ENCODE data around the gene MPP1.
"Not testable (repeated sequence)": the region's sequence is repeated elsewhere in the genome, so short reads cannot be mapped to it uniquely, and the experiment has no call there.

The MPP1 gene

GRCh38 chrX:154804957-154805695 is at the start of gene MPP1:
Gene MPP1 (minus strand): TSS chrX:154805485. CDS start chrX:154805373, 112 bp downstream.
- DNase-seq = peak; percentile 85

DNA sequence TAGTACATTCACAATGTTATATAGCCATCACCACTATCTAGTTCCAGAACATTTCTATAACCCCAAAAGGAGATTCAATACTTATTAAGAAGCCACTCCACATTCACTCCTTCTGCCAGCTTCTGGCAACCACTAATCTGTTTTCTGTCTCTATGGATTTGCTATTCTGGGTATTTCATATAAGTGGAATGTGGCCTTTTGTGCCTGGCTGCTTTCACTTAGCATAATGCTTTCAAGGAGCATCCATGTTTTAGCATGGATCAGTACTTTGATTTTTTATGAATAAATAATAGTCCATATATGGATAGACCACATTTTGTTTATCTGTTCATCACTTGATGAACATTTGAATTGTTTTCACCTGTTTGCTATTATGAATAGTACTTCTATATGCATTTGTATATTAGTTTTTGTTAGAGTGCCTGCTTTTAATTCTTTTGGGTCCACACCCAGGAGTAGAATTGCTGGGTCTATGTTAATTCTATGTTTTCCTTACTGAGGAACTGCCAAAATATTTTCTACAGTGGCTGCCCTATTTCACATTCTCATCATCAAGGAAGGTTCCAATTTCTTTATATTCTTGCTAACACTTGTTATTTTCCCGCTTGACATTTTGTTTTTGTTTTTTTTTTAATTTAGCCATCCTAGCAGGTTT is 45.8 kb upstream of the MPP1 start:
- DNase-seq = no peak

- no peak for DNase-seq
Measured at GRCh38 chrX:154840856-154841255, 35.6 kb upstream of the MPP1 start.

DNA sequence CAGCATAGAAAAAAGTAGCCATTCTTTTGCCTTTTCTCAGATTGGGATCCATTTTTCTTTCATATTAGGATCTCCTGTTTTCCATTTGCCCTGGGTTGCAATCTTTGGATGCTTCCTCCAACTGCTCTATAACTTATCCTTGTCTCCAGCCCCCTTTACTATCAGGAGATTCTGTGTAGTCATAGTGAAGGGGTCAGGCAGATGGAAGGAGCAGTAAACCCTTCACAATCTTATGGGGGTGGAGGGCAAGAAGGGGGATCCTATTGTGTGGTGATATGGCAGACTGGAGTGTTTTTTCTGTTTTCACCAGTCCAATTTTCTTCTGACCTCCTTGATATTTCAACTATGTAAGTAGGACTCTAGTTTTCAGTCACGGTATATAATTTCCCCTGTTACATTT is 30.9 kb upstream of the MPP1 start:
- DNase-seq = no peak

- DNase-seq = no peak
Measured at GRCh38 chrX:154834562-154834961, 29.3 kb upstream of the MPP1 start, which contains the start of gene SMIM9. Gene SMIM9 (minus strand): TSS chrX:154834662. CDS start chrX:154830856, 3,806 bp downstream.

GRCh38 chrX:154833746-154834274 is 28.5 kb upstream of the MPP1 start:
- DNase-seq = no peak

DNA sequence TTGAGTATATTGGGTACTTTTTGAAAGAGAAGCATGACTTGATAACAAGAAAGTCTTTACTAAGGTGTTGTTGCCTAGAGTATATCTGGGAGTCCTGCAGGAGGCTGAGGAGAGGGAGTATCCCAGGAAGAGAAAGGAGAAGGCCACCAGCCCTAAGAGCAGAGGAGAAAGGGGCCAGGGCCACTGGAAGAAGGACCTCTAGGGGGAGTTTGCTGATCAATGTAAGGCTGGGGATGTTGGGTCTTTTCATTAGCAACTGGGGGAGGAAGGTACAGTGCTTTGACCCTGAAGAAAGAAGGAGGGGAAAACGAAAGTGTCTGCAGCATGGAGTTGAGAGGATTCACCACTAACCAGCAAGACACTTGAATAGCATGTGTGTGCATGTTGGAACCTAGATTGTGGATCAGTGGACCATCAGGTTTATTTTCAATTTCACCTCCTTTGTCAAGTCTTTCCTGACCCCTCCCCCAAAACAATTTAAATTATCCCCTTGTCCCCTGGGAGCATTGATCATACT is 24.7 kb upstream of the MPP1 start:
- DNase-seq = no peak

- DNase-seq = no peak
Measured at GRCh38 chrX:154829134-154829533, 23.8 kb upstream of the MPP1 start.

GRCh38 chrX:154828016-154828408 is 22.7 kb upstream of the MPP1 start:
- DNase-seq = no peak

DNA sequence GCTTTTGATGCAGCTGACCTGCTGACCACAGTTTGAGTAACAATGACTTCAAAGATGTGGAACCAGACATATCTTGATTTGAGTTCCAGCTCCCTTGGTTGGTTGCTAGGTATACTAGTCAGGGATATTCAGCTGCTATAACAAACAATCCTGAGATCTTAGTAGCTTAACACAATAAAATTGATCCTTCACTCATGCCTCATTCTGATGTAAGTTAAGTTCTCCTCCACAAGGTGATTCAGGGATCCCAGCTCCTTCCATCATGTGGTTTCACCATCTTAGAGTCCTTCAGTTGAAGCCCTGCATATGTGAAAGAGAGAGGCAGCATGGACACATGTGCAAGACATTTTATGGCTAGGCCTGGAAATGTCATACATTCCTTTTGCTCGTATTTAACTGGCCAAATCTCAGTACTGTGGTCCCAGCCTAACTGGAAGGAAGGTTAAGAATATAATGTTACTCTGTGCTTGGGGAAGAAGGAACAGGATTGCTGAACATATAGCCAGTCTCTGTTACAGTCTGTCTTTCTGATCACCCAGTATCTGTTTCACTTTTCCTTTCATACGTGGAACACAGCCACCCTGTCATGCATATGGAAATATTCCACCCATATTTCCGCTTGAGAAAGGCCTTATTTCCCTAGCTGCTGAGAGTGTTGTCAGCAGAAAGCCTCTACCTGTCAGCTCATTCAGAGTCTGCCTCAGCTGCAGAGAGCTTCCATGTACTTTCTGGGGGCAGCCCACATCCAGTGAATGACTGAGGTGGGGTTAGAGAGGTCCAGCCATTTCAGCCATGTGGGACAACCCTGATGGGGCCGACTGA is 22.1 kb upstream of the MPP1 start:
- DNase-seq = no peak

- DNase-seq = not testable (repeated sequence)
Measured at GRCh38 chrX:154825586-154825985, 20.3 kb upstream of the MPP1 start.

GRCh38 chrX:154824638-154825037 is 19.4 kb upstream of the MPP1 start:
- no peak for DNase-seq

DNA sequence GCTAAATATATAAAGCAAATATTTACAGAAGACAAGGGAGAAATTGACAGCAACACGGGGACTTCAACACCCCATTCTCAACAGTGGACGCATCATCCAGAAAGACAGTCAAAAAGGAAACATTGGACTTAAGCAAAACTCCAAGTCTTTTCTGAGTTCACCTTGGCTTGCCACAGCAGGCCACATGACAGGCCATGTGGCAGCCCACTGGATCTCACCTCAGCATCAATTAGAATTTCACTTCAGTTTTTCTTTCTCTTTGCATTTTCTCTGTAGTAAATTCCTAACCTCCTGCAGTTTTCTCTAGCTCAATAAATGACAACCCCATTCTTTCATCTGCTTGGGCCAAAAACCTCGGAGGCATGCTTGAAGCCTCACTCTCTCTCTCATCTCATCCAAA is 16.7 kb upstream of the MPP1 start:
- DNase-seq = no peak

DNA sequence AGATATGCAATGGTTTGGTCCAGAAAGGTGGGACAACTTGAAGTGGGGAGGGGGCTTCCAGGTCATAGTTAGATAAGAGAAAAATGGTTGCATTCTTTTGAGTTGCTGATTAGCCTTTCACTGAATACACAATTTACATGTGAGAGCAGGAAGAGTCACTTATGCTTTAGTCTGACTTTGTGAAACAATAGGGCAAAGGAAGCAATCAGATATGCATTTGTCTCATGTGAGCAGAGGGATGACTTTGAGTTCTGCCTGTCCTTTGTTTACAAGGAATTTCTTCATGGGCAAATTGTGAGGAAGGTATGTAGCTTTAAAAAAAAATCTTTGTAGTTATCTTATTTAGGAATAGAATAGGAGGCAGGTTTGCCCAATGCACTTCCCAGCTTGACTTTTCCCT is 16.2 kb upstream of the MPP1 start:
- DNase-seq = no peak

- no peak for DNase-seq
Measured at GRCh38 chrX:154819771-154820341, 14.6 kb upstream of the MPP1 start.

DNA sequence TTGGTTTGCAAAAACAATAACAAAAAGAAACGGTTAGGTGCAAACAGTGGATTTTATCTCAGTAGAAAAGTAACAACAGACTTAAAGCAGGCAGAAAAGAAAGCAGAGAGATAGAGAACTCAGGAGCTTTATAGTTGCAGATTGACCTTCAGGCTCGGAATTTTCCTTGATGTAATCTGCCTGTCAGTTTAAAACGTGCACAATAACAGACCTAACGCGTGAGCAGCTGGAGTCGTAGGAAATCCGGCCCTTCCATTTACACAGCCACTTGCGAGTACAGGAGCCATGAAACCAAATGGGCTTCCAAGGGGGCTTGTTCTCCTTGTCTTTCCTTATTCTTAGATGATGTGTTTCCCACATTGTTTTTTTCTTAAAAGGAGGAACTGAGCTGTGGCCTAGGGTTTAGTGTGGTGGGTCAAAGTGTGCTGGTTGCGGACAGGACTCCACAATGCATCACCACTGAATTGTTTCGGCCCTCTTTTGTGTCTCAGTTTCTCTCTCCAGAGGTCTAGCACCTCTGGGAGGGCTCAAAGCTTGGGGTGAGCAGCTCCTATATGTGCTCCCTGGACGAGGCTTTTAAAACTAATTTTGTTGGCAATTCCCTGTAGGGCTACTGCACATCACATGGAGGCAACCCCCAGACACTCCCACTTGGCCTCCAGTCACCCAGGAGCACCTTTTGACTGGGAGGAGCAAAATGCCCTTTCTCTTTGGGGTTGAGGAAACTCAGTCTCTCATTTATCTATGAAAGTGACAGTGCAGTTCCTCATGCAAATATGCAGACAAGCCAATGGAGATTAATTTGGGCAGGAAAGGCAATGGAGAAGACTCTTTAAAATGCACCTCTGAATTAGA is 13.9 kb upstream of the MPP1 start:
- DNase-seq = no peak

DNA sequence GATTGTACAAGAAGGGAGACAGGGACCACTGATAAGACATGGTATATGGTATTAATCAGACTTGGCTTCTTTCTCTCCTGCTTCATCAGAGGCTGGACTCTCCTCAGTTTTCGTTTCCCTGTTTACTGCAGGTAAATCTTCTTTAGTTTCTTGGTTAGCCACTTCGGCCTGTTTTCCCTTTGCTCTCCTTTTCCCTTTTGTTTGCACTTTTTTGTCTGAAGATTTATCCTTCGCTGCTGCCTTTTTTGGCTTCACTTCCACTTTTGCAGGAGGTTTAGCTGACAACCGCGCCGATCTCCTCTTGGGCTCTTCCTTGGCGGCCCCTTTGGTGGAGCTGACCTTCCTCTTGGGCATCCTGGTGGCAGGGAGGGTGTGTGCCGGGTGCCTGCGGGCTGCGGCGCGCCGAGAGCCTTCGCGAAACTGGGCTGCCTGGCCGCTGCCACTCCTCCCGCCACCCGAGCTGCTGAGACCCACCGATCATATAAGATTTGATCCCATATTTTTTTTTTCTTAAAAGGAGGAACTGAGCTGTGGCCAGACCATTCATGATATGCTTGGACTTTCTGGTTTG is 11.8 kb upstream of the MPP1 start:
- not testable (repeated sequence) for DNase-seq

DNA sequence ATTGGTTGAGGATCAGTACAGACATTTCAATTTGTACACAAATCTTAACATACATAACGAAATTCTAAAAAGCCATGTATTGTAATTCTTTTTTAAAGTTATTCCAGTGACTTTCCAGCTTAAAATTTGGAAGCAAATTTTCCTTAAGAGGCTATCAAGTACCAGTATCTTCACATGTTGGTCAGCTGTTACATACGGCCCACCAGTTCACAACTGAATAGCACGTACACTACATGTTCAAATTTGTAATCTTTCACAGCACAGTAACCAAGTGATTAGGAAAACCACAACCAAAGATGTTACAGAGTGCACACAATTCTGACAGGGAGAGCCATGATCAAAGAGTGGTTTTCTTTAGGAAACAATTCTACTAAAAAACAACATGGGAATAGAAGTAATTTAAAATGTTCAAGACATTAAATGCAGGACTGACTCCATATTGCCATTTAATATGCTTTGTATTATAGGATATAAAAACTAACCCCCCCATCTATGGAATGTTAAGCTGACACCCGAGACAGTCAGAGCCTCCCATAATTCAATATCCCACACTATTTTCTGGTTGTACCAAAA is 11.1 kb upstream of the MPP1 start:
- DNase-seq = not testable (repeated sequence)

DNA sequence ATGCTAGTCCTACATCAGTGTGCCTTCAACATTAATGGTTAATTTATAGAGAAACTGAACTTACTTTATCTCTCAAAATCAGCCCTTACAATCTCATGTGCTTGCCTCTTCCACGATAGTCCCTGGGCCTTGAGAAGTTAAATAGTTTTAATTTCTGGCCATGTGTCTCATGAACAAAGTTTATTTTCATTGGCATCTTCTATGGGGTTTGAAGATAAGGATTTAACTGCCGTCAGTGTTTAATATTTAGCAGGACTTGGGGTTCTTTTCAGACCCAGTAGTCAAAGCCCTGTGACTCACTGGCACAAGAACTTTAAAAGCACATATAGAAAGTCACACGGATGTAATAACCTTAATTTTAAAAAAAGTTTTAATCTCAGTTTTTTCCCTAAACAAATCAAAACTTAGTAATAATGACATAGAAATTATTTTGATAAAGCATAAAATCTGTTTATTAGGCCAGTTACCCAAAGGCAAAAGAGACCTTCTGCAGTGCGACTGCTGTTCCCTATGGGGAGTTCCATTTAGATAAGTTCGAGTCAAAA is 10.1 kb upstream of the MPP1 start:
- DNase-seq = no peak

- no peak for DNase-seq
Measured at GRCh38 chrX:154813801-154814200, 8.5 kb upstream of the MPP1 start.
